Measurements from ENCODE around the gene KRT6A. TPM values are rescaled to one million over a fixed set of nuclear protein-coding genes. Genes with fewer than 3 reads are reported as not detected.
"Not testable (repeated sequence)": the region's sequence is repeated elsewhere in the genome, so short reads cannot be mapped to it uniquely, and the experiment has no call there.

Gene KRT6A
- total RNA-seq, 1 donor from 2014 or later: 18,870 TPM

GRCh38 chr12:52455821-52456220, 37.2 kb downstream of the KRT6A start:
- ATAC-seq: no peak

GRCh38 chr12:52454411-52455201, 38.5 kb downstream of the KRT6A start:
- no peak for ATAC-seq

DNA sequence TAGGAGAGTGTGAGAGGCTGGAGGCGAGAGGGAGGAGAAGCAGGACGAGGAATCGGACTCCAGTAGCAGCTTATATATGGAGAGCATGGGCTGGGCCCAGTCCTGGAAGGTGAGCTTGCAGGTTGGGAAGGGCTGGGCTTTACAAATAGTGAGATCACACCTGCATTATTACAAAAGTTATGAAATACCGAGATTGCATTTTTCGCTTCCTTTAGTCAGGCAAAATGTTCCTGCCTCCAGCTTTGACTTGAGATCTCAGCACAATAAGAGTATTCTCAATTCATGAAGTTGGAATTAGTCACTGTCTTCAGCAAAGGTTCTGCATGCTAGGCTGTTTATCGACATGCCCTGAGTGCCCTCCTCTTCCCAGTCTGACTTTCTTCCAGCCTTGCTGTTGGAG, 41.0 kb downstream of the KRT6A start, which contains the start of gene KRT6B:
TSS of gene KRT6B (minus strand) at position 46 of the 400 bp plus-strand sequence. CDS start 68 bp downstream, outside the sequence.
- peak; percentile 86 for ATAC-seq

DNA sequence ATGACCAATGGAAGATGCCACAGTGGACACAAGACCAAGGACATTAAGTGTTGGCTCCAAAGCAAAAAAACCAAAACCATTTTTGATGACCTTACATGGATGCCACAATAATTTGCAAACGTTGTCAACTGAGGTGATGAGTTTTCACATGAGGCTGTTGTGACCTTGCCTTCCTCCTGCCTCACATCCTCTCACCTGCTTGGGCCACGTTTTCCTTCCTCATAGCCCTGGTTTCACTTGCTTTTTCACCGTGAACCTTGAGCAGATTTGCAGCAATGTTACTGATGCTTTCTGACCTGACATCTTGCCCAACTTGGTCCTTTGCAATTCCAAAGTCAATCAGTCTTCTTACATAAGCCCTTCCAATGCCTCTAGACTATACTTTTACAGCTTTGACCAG, 44.8 kb downstream of the KRT6A start:
- no peak for ATAC-seq

DNA sequence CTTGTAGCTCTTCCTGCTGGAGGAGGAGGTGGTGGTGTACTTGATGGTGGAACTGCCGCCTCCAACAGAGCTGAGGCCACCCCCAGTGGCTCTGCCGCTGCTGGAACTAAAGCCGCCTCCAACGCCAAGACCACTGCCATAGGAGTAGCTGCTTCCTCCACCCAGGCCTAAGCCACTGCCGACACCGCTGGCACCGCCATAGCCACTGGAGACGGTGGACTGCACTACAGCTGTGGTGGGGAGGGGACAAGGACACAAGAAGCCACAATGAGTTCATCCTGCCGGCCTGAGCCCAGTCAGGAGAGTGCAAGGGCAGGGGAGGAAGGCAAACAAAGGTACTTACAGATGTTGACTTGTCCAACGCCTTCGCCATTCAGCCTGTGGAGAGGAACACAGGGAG, 45.9 kb downstream of the KRT6A start:
- not testable (repeated sequence) for ATAC-seq

DNA sequence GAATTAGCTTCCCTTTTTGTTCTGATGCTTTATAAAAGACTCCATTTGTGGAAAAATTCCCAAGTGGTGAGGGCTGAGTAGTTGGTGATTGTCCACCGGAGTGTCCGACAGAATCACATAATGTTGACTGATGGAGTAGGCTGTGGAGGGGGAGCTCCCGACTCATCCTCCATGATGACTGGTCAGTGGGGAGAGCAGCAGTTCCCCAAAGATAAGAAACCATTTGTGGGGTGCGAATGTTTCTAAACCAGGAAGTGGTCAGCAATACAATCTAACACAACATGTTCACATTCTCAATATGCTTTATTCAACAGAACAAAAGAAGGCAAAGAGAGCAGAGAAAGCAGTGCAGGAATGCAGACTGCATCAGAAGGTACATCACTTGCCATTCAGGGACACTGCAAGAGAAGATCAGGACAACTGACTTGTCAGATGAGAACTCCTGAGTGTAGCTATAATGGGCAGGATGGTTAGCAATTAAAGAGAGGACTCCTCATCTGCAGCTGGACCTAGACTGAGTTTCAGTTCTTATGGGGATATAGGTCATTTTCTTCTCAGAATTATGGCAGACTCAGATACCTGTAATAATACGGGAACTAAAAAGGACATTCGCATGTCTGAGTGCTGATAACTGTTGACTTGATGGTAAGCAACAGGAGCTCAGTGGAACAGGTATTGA, 46.6 kb downstream of the KRT6A start:
- no peak for ATAC-seq

DNA sequence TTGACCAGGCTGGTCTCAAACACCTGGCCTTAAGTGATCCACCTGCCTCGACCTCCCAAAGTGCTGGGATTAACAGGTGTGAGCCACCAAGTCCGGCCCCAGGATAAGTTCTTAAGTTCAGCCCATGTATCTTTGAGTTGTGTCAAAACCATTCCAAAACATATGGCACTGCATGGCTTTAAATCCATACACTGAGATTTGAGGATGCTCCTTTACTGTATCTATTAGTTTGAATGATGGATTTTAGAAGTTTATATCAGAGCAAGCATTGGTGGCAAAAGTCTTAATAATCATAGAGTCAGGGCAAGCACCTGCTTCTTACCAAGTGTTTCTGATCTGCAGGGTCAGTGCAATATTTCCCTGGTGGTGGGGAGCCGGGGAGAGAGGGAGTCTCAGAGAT, 47.2 kb downstream of the KRT6A start:
- ATAC-seq: no peak

- no peak for ATAC-seq
Observed at GRCh38 chr12:52444647-52445595, 48.1 kb downstream of the KRT6A start.

- no peak for ATAC-seq
Observed at GRCh38 chr12:52443966-52444365, 49.1 kb downstream of the KRT6A start.

DNA sequence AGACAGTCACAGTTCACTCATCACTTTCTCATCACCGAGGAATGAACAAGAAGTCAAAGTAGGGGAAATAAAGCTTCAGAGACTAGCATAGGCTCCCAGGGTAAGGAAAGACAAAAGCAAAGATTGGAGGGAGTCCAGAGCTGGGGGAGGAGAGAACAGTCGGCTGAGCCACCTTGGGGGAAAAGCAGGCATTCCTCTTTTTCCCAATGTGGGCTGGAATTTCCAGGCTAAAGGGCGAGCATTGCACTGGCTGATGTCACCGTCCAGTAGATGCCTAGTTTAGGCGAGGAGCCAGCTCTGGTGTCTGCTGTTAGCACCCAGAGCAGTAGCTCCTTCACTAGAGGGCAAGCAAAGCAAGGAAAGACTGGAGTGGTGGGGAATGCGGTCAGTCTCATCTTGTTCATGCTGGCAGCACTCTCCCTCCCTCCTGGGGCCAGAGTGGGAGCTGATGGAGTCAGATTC, 50.4 kb downstream of the KRT6A start:
- ATAC-seq: no peak

GRCh38 chr12:52441320-52441911, 51.6 kb downstream of the KRT6A start:
- peak; percentile 49 for ATAC-seq

GRCh38 chr12:52440821-52441319, 52.2 kb downstream of the KRT6A start:
- ATAC-seq: peak; percentile 55

- ATAC-seq: no peak
Observed at GRCh38 chr12:52439845-52440244, 53.2 kb downstream of the KRT6A start.

- no peak for ATAC-seq
Observed at GRCh38 chr12:52439420-52439819, 53.6 kb downstream of the KRT6A start.

DNA sequence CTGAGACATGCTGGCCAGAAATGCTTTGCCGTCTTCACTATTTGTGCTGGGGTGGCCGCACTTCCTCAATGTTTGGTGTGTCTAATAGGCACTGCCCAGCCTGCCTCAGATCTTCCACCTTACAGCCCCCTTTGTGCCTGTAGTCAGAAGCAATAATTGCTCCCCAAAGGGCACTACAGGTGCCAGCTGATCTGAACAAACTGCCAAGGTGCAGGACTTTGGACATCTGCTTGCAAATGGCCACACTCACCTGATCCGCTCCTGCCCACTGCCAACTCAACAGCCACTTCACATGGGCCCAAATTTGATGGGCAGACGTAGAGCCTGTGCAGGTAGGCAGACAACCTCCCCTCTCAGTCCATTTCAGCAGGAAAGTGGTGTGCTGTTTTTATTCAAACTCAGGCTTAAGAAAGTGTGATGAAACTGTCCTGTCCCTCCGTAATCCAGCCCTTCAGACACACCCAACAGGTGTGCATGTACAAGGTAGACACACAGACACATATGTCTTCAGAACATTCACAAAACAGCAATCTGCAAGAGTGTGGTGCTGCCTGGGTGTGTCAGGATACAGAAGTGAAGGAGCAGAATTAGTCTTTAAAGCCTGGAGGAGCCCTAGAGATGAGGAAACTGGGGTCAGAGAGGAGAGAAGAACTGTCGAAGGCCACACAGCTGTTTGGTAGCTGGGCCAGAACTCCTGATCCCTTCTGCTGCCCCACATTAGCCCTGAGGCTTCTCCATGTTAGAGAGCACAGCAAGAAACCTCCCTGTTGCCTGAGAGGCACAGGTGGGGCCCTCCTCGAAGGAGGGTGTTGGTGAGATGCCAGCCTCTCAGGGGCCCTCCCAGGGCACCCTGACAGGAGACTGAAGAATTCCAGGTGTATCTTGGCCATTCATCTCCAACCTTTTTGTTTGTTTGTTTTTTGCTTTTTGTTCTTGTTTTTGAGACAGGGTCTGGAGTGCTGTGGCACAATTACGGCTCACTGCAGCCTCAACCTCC, 54.5 kb downstream of the KRT6A start:
- peak; percentile 56 for ATAC-seq

DNA sequence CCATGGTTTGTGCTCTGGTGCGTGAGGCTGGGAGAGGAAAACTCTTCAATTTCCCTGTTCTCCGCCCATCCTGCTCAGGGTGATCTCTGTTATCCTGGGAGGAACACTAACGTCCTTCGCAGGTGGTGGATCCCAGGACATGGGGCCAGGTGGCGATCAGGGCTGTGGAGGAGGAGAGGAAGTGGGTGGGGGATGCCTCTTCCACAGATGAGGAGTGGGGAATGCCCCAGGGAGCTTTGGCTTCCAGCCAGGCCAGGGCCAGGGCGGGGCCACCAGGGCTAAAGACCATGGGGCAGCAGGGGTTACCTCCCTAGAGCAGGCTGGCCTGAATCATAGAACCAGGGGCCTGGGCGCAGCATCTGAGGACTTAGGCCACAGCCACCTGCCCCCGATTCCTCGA, 55.5 kb downstream of the KRT6A start:
- no peak for ATAC-seq

Data from esophagus mucosa (tissue), 1 donor.